Endothelial cell of umbilical vein (primary cell): ENCODE measurements around the gene NPM1. TPM values are rescaled to one million over a fixed set of nuclear protein-coding genes. Genes with fewer than 3 reads are reported as not detected.
"Not testable (repeated sequence)": the region's sequence is repeated elsewhere in the genome, so short reads cannot be mapped to it uniquely, and the experiment has no call there.

Experiments
- BruUV-seq: library from RNA; stranded (reverse); fragments of 400-500 nt; replicated peaks from 2 replicates; lab custom pipeline; 2021; lab: Mats Ljungman, UMichigan
- CTCF ChIA-PET: fragments of 300-600, 350-600 bp; sonication (Branson Sonifier 250); formaldehyde crosslinking; loops from one replicate; lab custom pipeline; 2021; ENCODE audit warnings: antibody characterized with exemption, inconsistent platforms; lab: Charles Lee
- POLR2A ChIA-PET: fragments of 300-600, 350-600 bp; sonication (Branson Sonifier 250); formaldehyde crosslinking; loops from one replicate; lab custom pipeline; 2021; ENCODE audit warnings: antibody characterized with exemption, inconsistent platforms; lab: Charles Lee
- DNase-seq: peaks from one replicate; pipeline ENCODE4 v3.0.0-alpha.2; 2011; ENCODE audit warnings: low read depth, low spot score
- FAIRE-seq: peaks from 2 replicates; lab custom pipeline; 2011; peaks lifted over from hg19 to GRCh38; lab: Jason Lieb, UNC
- H2AFZ ChIP-seq: 2 replicates; pipeline ENCODE4 v1.6.0; 2012; ENCODE audit warnings: low read depth, low read length, control low read depth, inconsistent platforms
- H3K27ac ChIP-seq: 2 replicates; pipeline ENCODE4 v1.5.1; 2011; ENCODE audit warnings: low read depth, mild to moderate bottlenecking, control low read depth, low read length, moderate library complexity; ENCODE audit not compliant: insufficient read depth
- H3K27me3 ChIP-seq, 2 experiments: 2 replicates each; pipeline versions ENCODE4 v1.6.0 to v1.6.1; 2011; ENCODE audit warnings: low read length in 2 of 2, mixed read lengths in 1 of 2; ENCODE audit not compliant: control insufficient read depth in 2 of 2, insufficient read depth in 2 of 2
- H3K36me3 ChIP-seq, 2 experiments: 2 replicates in 1 of 2; 3 replicates in 1 of 2; pipeline ENCODE4 v1.5.1; 2011; ENCODE audit warnings: low read length in 2 of 2, mild to moderate bottlenecking in 1 of 2, moderate library complexity in 1 of 2; ENCODE audit not compliant: control insufficient read depth in 2 of 2, insufficient read depth in 2 of 2; ENCODE audit errors: extremely low read depth in 1 of 2
- H3K4me1 ChIP-seq: 3 replicates; pipeline ENCODE4 v1.5.1; 2011; ENCODE audit warnings: mild to moderate bottlenecking, low read length; ENCODE audit not compliant: control insufficient read depth, insufficient read depth; ENCODE audit errors: extremely low read depth
- H3K4me2 ChIP-seq: 2 replicates; pipeline ENCODE4 v1.6.1; 2011; ENCODE audit warnings: low read length, control low read depth, mixed read lengths; ENCODE audit not compliant: insufficient read depth
- H3K4me3 ChIP-seq, 3 experiments: fragments of 200-600 bp in 1 of 3; sonication (generic), shearing (Covaris generic) in 1 of 3; replicated peaks in 1 of 3; 2 replicates each; pipeline ENCODE4 v1.5.1; 2011 to 2016; ENCODE audit warnings: control low read depth in 3 of 3, low read length in 3 of 3, mild to moderate bottlenecking in 2 of 3, inconsistent platforms in 1 of 3, low read depth in 1 of 3, moderate library complexity in 1 of 3; ENCODE audit not compliant: insufficient read depth in 1 of 3
- H3K79me2 ChIP-seq: 2 replicates; pipeline ENCODE4 v1.6.0; 2012; ENCODE audit warnings: low read length, inconsistent platforms; ENCODE audit not compliant: control insufficient read depth, insufficient read depth
- H3K9ac ChIP-seq: replicated peaks from 2 replicates; pipeline ENCODE3; 2011; ENCODE audit warnings: low read length, control low read depth; ENCODE audit not compliant: insufficient read depth; ENCODE audit errors: extremely low read depth
- H3K9me1 ChIP-seq: replicated peaks from 3 replicates; pipeline ENCODE4 v1.6.0; 2011; ENCODE audit warnings: mild to moderate bottlenecking, low read length; ENCODE audit not compliant: control insufficient read depth, insufficient read depth; ENCODE audit errors: extremely low read depth
- H3K9me3 ChIP-seq: replicated peaks from 2 replicates; pipeline ENCODE4 v1.5.1; 2012; ENCODE audit warnings: low read length, inconsistent platforms; ENCODE audit not compliant: control insufficient read depth, insufficient read depth
- H4K20me1 ChIP-seq: replicated peaks from 2 replicates; pipeline ENCODE3; 2011; ENCODE audit warnings: mild to moderate bottlenecking, low read length; ENCODE audit not compliant: control insufficient read depth, insufficient read depth; ENCODE audit errors: extremely low read depth
- CTCF ChIP-seq, 2 donors: IDR thresholded peaks; 1 replicate in 1 of 2; 2 replicates in 1 of 2; pipeline ENCODE4 v1.5.1; 2011; ENCODE audit warnings: low read length in 2 of 2, mild to moderate bottlenecking in 2 of 2, moderate library complexity in 2 of 2, control low read depth in 1 of 2, inconsistent platforms in 1 of 2, low read depth in 1 of 2; ENCODE audit not compliant: insufficient read depth in 1 of 2; ENCODE audit errors: extremely low read depth in 1 of 2
- EZH2 ChIP-seq: IDR thresholded peaks from 2 replicates; pipeline ENCODE4 v1.6.1; 2012; ENCODE audit warnings: borderline replicate concordance, low read depth, mild to moderate bottlenecking, moderate library complexity, low read length, inconsistent platforms; ENCODE audit not compliant: severe bottlenecking
- FOS ChIP-seq: IDR thresholded peaks from 2 replicates; pipeline ENCODE4 v1.6.1; 2011; ENCODE audit warnings: mild to moderate bottlenecking, low read length, moderate library complexity, borderline replicate concordance; ENCODE audit not compliant: insufficient read depth
- GATA2 ChIP-seq: IDR thresholded peaks from 2 replicates; pipeline ENCODE4 v1.7.0; 2011; ENCODE audit warnings: low read depth, mild to moderate bottlenecking, moderate library complexity, mixed read lengths, low read length; ENCODE audit not compliant: insufficient read length, insufficient read depth
- JUN ChIP-seq: IDR thresholded peaks from 2 replicates; pipeline ENCODE4 v1.6.1; 2011; ENCODE audit warnings: borderline replicate concordance, low read depth; ENCODE audit not compliant: insufficient read length, insufficient read depth
- MAX ChIP-seq: IDR thresholded peaks from 2 replicates; pipeline ENCODE4 v1.6.1; 2011; ENCODE audit not compliant: insufficient read depth, insufficient read length
- MYC ChIP-seq: IDR thresholded peaks from one replicate; pipeline ENCODE4 v1.6.1; 2011; ENCODE audit warnings: mild to moderate bottlenecking, low read depth, low read length
- POLR2A ChIP-seq: IDR thresholded peaks from 2 replicates; pipeline ENCODE4 v1.6.1; 2012; ENCODE audit warnings: low read depth, mild to moderate bottlenecking, control low read depth, low read length
- POLR2AphosphoS5 ChIP-seq: IDR thresholded peaks from 2 replicates; pipeline ENCODE4 v1.6.1; 2012; ENCODE audit warnings: low read depth, mild to moderate bottlenecking, control low read depth, low read length, moderate library complexity; ENCODE audit not compliant: insufficient read depth
- dilution Hi-C: fragments of 300-500 bp; cut with MboI; formaldehyde crosslinking; loops from one replicate; pipeline ENCODE4 v1.15.0; 2019; ENCODE audit warnings: low sequenced_read_pairs; ENCODE audit not compliant: extremely low pct_ligation_motif_present
- intact Hi-C: fragments of 100-400 bp; cut with micrococcal nuclease; formaldehyde crosslinking; loops from one replicate; pipeline ENCODE4 v1.10.0; 2022
- polyA plus RNA-seq, 4 experiments: library from polyadenylated mRNA; depleted of rRNA in 3 of 4; stranded (reverse) in 3 of 4; unstranded in 1 of 4; fragments of >200 nt; gene quantifications; 2 replicates each; pipeline versions ENCODE4 v1.2.1 to v1.2.3, GENCODE V29; 2011 to 2012; ENCODE audit warnings: missing spikeins in 1 of 4
- total RNA-seq: library from RNA; stranded (reverse); gene quantifications from 2 replicates; pipeline ENCODE4 v1.2.3, GENCODE V29; 2021

Gene NPM1
- total and polyA plus RNA-seq, 2 donors (not counting 3 experiments of a cell fraction or from before 2014, with no cell fraction given) = 618 to 1,695 TPM

GRCh38 chr5:171379961-171380360 is 7.7 kb upstream of the NPM1 start:
- H3K4me1 ChIP-seq = no peaks in the 10 kb centered on the region
- no peaks in the 10 kb centered on the region for H3K9me1 ChIP-seq
- no peak overlapping the region for H2AFZ ChIP-seq
- H3K4me2 ChIP-seq = no peak overlapping the region
- intact Hi-C loops (no loop called here), dilution Hi-C loops (no loop called here)
- no TSS peak for BruUV-seq
- no peak for DNase-seq
- no peaks in the 10 kb centered on the region for H3K36me3 ChIP-seq
- ChIA-PET CTCF (no interaction called here), POLR2A (no interaction called here)
- no peak overlapping the region for H3K9ac ChIP-seq
- FAIRE-seq = no peak
- no peak for TF ChIP-seq JUN
- no peak for TF ChIP-seq GATA2
- no peak for TF ChIP-seq POLR2AphosphoS5
- TF ChIP-seq MAX = no peak
- no peak for TF ChIP-seq MYC
- TF ChIP-seq EZH2 = no peak
- TF ChIP-seq POLR2A = no peak
- no peak for TF ChIP-seq FOS
- no peak for TF ChIP-seq CTCF (IDR thresholded peaks at IDR 0.05; ENCODE audit: extremely low read depth in 1 of 2, insufficient read depth in 1 of 2, low read depth in 1 of 2, low read length in 2 of 2)
- no peaks in the 10 kb centered on the region for H3K27me3 ChIP-seq
- H3K9me3 ChIP-seq = no peaks in the 10 kb centered on the region
- no peak overlapping the region for H3K4me3 ChIP-seq
- no peaks in the 10 kb centered on the region for H4K20me1 ChIP-seq
- no peaks in the 10 kb centered on the region for H3K79me2 ChIP-seq
- no peak overlapping the region for H3K27ac ChIP-seq

- H3K27ac ChIP-seq, H3K4me3 ChIP-seq, dilution Hi-C loops, H3K9me3 ChIP-seq, H3K9ac ChIP-seq, intact Hi-C loops, H3K4me1 ChIP-seq, FAIRE-seq, H3K9me1 ChIP-seq, H2AFZ ChIP-seq, DNase-seq, POLR2A ChIA-PET, H3K27me3 ChIP-seq, BruUV-seq, H4K20me1 ChIP-seq, H3K4me2 ChIP-seq, H3K36me3 ChIP-seq, CTCF ChIA-PET: not testable (repeated sequence)
- H3K79me2 ChIP-seq = peaks cover 17% of the 10 kb centered on the region
Measured at GRCh38 chr5:171384416-171384815, 3.2 kb upstream of the NPM1 start.

GRCh38 chr5:171384999-171385398 is 2.6 kb upstream of the NPM1 start:
- DNase-seq, H2AFZ ChIP-seq, H3K9me1 ChIP-seq, POLR2A ChIA-PET, BruUV-seq, dilution Hi-C loops, intact Hi-C loops, H3K27ac ChIP-seq, FAIRE-seq, H3K4me3 ChIP-seq, H3K36me3 ChIP-seq, H3K9ac ChIP-seq, H3K9me3 ChIP-seq, H3K4me2 ChIP-seq, H3K27me3 ChIP-seq, CTCF ChIA-PET: not testable (repeated sequence)
- Histone ChIP-seq H3K79me2 (peaks cover 23% of the 10 kb centered on the region), H4K20me1 (peaks cover 15% of the 10 kb centered on the region), H3K4me1 (peaks cover 10% of the 10 kb centered on the region)
